CD4-positive, alpha-beta T cell treated with Interleukin-12 subunit alpha and Interleukin-12 subunit beta, for 1 hour (primary cell): ENCODE data around the gene NRG2.
A peak's percentile ranks its signal among the peaks of the same experiment; 100 is the strongest.

Experiments
- DNase-seq: peaks from one replicate; pipeline ENCODE4 v3.0.0-alpha.2; 2020

The NRG2 gene

GRCh38 chr5:140005145-140005591 is 37.9 kb downstream of the NRG2 start:
- DNase-seq = no peak

- no peak for DNase-seq
These were observed 38.9 kb downstream of the NRG2 start for GRCh38 chr5:140004174-140004573.

- DNase-seq = no peak
These were observed 39.6 kb downstream of the NRG2 start for GRCh38 chr5:140003519-140003918.

DNA sequence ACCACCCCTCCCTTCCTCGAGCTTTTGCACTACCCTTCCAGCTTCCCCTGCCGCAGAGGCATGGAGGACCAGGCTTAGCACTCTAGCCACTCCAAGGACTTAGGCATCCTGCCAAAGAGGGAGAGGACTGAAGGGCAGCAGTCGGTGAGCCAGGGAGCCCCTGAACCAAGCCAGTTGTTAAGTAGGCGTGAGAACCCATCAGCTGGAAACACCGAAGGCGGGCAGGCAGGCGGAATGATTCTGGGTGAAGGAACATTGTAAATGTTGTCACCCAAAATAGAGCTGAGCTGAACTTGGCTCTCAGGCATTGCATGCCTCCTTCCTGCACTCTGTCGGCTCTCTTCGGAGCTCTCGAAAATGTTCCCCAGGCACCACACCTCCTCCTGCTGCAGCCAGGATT is 42.8 kb downstream of the NRG2 start:
- DNase-seq = no peak

GRCh38 chr5:139998837-139999236 is 44.3 kb downstream of the NRG2 start:
- DNase-seq = no peak

DNA sequence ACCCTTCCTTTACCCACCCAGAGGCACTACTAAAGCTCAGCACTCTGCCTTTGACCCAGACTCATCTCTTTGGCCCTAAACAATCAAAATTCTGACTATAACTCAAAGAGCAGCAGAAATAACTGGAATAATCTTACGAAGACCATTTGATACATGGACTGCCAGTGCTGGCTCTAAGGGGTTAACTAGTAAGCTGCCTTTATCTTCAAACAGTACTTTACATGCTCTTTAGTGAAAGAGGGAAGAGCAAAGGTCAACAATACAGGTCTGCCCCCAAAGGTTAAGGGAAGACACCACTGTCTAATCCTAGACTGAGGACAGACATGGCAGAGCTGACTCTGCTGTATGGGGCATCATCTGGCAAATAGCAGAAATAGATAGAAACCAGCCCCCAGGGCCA is 45.8 kb downstream of the NRG2 start:
- no peak for DNase-seq

GRCh38 chr5:139995929-139996328 is 47.2 kb downstream of the NRG2 start:
- no peak for DNase-seq

- DNase-seq = no peak
These were observed 48.9 kb downstream of the NRG2 start for GRCh38 chr5:139994234-139994633.

- no peak for DNase-seq
These were observed 57.4 kb downstream of the NRG2 start for GRCh38 chr5:139985733-139986132.

DNA sequence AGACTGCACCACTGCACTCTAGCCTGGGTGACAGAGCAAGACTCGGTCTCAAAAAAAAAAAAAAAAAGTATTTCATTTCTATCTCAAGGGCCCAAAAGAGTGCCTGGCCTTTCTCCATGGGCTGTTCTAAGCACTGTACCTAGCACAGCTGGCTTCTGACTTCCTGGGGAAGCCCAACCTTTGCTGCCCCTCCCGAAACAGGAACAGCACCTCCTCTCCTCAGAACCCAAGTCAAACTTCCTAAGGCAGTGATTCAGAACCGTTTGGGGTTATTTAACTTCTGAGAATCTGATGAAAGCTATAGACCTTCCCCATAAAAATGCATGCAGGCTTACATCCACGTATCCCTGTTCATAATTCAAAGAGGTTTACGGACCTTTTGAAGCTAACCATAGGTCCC is 57.8 kb downstream of the NRG2 start:
- no peak for DNase-seq

GRCh38 chr5:139984816-139985215 is 58.3 kb downstream of the NRG2 start:
- no peak for DNase-seq

DNA sequence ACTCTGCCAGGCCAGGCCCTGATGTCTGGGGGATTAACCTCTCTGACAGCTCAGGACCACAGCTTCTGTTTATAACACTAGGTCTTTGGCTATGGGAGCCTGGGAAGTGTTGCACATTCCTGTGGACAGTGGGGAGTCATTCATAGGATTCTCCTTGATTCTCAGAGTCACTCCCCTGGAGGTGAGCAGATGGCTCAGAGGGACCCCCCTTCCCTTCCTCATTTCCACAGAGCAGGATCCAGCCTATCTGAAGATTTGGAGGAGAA is 60.2 kb downstream of the NRG2 start:
- DNase-seq = no peak

DNA sequence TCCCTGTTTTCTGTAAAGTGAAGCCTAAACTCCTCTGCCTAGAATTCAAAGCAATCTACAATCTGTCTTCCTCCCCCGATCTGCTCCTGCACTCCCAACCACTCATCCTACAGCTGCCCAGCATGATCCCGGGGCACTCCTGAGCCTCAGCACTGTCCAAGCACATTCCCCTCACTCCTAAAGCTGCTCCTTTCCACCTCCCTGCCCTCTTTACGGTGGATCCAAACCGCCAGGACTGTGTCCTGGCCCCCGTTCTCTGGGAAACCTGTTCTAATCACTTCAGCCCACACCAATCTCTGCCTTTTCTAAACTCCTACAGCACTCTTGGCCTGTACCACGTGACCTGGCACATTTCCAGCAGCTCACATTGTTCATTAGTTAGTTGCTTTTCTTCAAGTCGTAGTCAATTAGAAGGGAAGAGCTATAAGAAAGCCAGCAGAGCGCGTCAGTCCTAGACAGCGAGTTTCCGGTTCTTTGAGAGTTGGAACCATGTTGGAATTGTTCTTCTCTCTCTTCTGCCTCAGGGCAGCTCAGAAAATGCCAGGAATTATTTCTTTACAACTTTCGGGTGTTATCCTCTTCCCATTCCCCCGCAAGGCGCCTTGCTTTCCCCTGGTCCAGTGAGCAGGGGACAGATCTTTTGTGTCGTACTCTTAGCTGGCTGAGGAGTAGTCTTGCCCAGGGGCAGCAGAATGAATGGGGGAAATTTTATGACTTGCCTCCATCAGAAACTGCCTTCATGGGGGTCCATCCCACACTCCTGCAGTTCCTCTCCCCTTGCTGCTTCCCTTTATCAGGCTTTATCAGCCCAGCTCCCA is 60.7 kb downstream of the NRG2 start:
- DNase-seq = no peak

- DNase-seq = no peak
These were observed 62.3 kb downstream of the NRG2 start for GRCh38 chr5:139980765-139981164.

GRCh38 chr5:139979943-139980342 is 63.2 kb downstream of the NRG2 start:
- no peak for DNase-seq

DNA sequence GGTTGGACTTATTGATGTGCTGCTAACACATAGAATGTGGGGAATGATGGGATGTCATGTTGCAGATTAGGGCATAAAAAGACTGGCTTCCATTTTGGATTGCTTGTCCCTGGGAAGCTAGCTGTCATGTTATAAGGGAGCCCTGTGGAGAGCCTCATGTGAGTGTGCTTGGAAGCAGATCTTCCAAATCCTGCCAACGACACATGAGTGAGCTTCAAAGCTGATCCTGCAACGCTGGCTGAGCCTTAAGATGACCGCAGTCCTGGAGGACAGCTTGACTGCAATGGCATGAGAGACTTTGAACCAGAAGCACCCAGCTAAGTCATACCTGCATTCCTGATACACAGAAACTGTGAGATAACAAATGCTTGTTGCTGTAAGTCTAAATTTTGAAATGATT is 63.6 kb downstream of the NRG2 start:
- no peak for DNase-seq

DNA sequence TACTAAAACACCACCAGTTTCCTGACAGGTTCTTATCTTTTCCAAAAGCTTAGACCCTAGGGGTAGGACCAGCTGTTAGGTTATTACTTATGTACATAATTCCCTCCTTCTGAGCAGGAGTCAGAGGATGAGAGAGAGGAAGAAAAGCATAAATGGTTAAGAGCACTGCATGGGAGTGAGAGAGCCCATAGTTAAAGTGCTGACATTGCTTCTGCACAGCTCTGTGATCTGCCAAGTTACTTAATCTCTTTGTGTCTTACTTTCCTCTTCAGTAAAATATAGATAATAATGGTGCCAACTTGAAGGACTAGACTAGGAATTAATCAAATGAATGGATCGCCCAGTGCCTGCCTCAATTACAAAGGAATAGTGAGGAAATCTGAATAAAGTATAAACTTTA is 66.4 kb downstream of the NRG2 start:
- DNase-seq = no peak

DNA sequence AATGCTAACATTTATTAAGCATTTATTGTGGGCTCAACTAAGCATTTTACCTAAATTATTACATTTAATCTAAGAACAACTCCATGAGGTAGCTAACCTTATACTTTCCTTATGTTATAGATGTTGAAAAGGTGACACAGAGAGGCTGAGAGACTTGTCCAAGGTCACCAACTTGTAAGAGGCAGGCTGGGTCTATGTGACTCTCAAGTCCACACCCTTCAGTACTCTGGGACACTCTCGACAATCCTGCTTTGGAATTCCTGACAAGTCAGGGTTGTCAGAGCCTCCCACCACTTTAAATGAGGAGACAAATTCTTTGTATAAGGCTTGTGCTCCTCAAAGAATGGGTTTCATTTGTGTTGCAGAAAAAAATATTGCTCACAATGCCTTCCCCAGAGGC is 67.2 kb downstream of the NRG2 start:
- DNase-seq = no peak

DNA sequence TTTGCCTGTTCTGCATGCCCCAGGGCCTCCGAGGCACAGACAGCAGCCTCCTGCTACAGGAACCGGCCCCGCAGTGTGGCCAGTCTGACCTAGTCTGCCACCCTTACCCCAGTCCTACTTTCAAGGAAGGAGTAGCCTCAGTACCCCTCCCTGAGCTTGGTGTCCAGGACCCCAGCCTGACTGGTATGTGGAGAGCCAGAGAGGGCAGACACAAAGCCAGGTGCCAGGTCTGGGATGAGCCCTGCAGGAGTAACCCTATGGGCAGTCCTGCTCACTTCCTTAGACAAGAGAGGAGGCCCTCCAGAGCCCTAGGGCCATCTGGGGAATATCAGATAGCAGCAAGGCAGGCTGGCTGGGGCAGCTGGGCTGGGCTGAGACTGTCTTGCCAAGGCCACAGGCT is 67.8 kb downstream of the NRG2 start:
- DNase-seq = no peak

DNA sequence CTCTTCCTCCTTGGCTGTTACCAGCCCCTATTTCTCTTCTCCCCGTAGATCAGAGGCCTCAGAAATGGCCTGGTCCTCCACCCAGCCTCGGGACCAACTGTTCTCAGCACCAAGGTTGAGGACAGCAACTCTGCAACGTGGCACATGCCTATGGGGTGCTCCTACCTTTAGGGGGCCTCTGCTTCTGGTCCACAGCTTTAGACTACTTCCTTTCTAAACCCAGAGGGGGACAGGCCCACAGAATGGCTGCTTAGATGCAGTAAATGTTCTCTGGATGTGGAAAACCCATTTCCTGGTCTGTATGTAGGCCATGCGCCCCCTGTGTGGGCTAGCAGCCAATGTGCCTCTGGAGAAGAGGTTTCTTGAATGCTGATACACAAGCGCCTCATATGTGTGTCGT is 68.4 kb downstream of the NRG2 start:
- DNase-seq = no peak

- no peak for DNase-seq
These were observed 71.8 kb downstream of the NRG2 start for GRCh38 chr5:139971202-139971725.

GRCh38 chr5:139969318-139969717 is 73.8 kb downstream of the NRG2 start:
- DNase-seq = no peak

DNA sequence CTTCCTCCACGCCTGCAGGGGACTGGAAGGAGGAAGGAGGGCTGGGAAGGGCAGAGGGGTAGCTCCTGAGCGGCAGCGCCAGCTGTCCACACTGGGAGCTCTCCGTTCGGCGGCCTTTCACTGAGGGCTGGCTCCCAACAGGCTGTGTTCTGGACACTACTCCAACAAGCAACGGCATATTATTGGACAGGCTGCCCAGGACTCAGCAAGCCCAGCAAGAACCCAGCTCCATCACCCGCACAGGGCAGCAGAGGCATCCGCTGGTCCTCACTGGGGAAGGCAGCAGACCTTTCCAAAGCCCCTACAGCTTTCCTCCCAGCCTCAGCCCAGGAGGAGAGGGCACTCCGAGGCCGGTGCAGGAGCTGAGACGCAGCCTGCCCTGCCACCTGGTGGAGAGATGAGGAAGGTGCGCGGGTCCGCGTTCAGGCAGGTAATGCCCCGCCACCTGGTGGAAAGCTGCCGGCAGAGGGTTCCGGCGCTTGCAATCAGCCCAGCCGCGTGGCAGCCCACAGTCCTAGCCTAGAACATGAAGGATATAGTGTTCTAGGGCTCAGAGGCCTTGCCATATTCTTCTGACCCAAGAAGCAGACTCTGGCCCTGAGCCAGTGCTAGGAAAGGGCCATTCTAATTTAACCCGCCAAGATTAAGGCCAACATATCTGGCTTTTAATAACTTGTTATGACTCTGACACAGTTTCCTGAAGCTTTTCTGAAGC is 74.4 kb downstream of the NRG2 start:
- peak; percentile 86 for DNase-seq

DNA sequence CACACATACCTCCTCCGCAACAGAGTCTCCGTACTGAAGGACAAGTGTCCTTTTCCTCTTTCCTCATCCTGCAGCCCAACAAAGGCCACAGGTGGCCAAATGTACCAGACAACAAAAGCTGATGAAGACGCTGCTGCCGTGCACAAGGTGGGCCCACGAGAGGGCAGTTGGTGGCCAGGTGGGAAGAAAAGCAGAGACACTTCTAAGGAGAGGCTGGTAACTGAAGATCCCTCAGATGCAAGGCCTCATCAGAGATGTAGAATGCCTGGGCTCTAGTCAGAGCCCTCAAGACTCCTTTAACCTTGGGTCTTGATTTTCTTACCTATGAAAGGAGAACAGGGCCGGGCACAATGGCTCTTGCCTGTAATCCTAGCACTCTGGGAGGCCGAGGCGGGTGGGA is 75.7 kb downstream of the NRG2 start:
- DNase-seq = no peak

DNA sequence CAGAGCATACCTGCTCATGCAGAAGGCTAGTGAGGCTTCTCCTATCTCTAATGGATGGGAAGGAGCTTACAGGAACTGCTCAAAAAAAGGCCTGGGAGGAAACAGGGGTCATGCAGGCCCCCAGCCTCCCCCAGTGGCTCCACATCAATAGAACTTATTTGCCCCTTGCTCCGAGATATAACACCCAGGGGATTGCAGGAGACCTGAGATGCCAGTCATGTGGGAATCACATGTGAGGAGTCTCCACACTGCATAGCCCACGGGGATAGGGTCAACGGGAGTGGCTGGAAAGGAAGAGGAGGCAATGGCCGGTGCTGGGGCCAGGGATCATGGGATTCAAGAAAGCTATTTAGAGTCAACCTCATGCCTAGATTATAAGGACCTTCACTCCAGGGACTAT is 76.2 kb downstream of the NRG2 start:
- DNase-seq = no peak
